NCI-H1092 treated with DMSO at 0.1 percent for 48 hours (cell line): ENCODE data around the gene SLC16A8.

ENCODE experiments used
- DNase-seq: peaks from one replicate; lab custom pipeline; 2025; lab: John Stamatoyannopoulos, UW

The SLC16A8 gene

GRCh38 chr22:38112381-38112780 is 28.4 kb upstream of the SLC16A8 start:
- DNase-seq: no peak

DNA sequence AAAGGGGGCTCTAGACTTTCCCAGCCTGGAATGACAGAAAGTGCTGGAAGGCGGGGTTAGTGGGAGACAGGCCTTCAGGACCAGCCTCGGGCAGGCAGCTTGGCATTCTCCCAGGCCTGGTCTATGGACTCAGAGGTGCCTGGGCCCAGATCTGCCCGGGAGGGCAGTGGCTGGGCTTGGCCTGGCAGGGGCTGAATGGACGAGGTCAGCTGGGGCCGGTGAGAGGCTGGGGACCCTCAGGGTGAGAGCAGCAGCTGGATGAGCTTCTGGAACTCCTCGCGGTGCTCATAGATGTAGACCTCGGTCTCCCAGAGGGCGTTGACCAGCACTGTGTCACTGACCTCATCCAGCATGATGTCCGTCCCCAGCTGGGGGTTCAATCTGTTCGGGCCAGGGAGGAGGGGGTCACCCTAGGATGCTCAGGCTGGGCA is 28.0 kb upstream of the SLC16A8 start:
- DNase-seq: no peak

- no peak for DNase-seq
Measured at GRCh38 chr22:38110863-38111852, 27.2 kb upstream of the SLC16A8 start.

- DNase-seq: no peak
Measured at GRCh38 chr22:38110008-38110862, 26.3 kb upstream of the SLC16A8 start, which contains the start of gene BAIAP2L2. Gene BAIAP2L2, minus strand, starts transcription at chr22:38110684. Its CDS starts 159 bp downstream, at chr22:38110525.

GRCh38 chr22:38109371-38110001 is 25.5 kb upstream of the SLC16A8 start:
- peak; percentile 3 for DNase-seq

GRCh38 chr22:38108561-38109319 is 24.8 kb upstream of the SLC16A8 start:
- DNase-seq: no peak

GRCh38 chr22:38107692-38108515 is 23.9 kb upstream of the SLC16A8 start:
- no peak for DNase-seq

- no peak for DNase-seq
Measured at GRCh38 chr22:38106814-38107578, 23.0 kb upstream of the SLC16A8 start.

DNA sequence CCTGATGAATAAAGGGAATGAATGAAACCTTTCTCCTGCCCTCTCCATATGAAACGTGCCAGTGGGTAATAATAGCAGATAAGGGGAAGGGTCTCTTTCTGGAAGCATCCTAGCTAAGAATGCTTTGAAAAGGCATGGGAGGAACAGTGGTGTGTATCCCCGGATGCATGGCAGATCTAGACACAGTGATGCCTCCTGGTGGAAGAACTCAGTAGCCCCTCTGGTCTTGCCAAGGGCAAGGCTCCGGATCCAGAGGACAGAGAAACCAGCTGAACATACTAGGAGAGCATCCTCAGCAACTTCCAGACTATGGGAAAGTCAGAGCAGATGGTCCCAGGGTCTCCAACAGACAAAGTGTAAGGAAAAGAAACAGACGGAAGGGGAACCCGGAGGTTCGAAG is 20.1 kb upstream of the SLC16A8 start:
- DNase-seq: no peak

DNA sequence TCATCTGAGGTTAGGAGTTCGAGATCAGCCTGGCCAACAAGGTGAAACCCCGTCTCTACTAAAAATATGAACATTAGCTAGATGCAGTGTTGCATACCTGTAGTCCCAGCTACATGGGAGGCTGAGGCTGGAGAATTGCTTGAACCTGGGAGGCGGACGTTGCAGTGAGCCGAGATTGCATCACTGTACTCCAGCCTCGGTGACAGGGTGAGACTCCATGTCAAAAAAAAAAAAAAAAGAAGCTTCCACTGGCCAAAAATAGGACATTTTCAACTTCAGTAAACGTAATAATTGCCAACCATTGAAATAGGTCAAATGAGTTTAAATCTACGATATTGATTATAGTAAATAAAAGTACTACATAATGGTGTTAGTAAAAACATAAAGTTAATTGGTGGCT is 19.7 kb upstream of the SLC16A8 start:
- DNase-seq: no peak

- DNase-seq: no peak
Measured at GRCh38 chr22:38098410-38099249, 14.6 kb upstream of the SLC16A8 start.

- no peak for DNase-seq
Measured at GRCh38 chr22:38097557-38098409, 13.8 kb upstream of the SLC16A8 start.

DNA sequence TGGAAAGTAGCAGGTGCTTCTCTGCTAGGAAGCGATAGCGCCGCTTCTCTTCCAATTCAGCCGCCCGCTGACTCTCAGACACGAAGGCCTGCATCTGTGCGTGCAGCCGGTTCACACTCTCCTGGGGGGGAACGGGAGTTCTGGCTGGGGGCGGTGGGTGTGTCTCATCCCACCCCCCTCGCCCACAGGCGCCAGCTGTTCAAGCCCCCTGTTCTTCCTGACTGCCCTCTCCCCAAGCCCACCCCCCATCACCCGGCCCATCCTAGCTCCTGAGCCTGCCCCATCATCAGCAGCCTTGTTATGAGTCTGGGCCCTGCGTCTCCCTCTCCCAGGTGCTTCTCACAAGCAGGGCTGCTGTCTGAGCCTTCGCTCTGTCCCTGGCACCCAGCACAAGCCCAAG is 13.1 kb upstream of the SLC16A8 start:
- no peak for DNase-seq

DNA sequence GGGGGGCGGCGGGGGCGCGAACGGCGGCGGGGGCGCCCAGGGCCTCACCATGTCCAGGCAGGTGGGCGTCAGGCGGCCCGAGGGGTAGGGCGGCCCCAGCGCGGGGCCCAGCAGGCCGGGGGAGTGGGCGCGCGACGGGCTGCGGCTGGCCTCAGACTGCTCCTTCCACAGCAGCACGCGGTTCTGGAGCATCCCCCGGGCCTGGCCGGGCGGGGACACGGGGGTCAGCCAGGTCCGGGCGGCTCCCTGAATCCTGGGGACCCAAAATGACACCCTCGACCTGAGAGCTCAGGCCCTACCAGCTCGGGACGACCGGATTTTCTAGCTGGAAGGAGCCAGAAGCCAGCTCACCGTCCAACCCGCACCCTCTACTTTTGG is 5.5 kb upstream of the SLC16A8 start:
- DNase-seq: no peak

- DNase-seq: no peak
Measured at GRCh38 chr22:38088629-38089473, 4.9 kb upstream of the SLC16A8 start.

- DNase-seq: no peak
Measured at GRCh38 chr22:38087855-38088254, 3.9 kb upstream of the SLC16A8 start.

DNA sequence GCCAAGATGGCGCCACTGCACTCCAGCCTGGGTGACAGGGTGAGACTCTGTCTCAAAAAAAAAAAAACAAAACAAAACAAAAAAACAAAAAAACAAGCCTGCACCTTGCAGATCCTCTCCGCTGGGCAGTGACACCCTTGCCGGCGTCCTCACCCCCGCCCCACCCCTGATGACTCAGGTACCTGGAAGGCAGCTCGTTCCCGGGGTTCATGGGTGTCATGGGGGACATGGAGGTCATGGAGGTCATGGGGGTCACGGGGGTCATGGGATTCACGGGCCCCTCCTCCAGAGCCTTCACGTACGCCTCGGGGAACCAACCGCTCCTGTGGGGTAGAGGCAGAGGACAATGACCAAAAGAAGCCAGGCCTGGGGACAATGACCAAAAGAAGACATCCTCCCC is 3.0 kb upstream of the SLC16A8 start:
- no peak for DNase-seq
